ENCODE results near the gene MAP3K9.

GRCh38 chr14:70857496-70857890 lies 48.2 kb upstream of the MAP3K9 start:
- no peak for TF ChIP-seq CTCF (IDR thresholded peaks at IDR 0.05)
- TF ChIP-seq POLR2AphosphoS5 (IDR thresholded peaks at IDR 0.05), result no peak
- TF ChIP-seq POLR2A (IDR thresholded peaks at IDR 0.05), result no peak

Data from stomach (tissue), 4 donors.